AG10803 (cell line): ENCODE measurements around the gene TTLL11.

Source experiments
- DNase-seq: peaks from one replicate; pipeline ENCODE4 v3.0.0; 2010; ENCODE audit warnings: low read depth
- H3K4me3 ChIP-seq: 2 replicates; pipeline ENCODE4 v1.5.1; 2011; ENCODE audit warnings: mild to moderate bottlenecking, low read length, control low read depth
- TF ChIP-seq, protein P1 (sequence below): conservative IDR thresholded peaks from 2 replicates; pipeline ENCODE4 v1.5.1; 2011; ENCODE audit warnings: mild to moderate bottlenecking, low read length, control low read depth, inconsistent platforms

The TTLL11 gene

DNA sequence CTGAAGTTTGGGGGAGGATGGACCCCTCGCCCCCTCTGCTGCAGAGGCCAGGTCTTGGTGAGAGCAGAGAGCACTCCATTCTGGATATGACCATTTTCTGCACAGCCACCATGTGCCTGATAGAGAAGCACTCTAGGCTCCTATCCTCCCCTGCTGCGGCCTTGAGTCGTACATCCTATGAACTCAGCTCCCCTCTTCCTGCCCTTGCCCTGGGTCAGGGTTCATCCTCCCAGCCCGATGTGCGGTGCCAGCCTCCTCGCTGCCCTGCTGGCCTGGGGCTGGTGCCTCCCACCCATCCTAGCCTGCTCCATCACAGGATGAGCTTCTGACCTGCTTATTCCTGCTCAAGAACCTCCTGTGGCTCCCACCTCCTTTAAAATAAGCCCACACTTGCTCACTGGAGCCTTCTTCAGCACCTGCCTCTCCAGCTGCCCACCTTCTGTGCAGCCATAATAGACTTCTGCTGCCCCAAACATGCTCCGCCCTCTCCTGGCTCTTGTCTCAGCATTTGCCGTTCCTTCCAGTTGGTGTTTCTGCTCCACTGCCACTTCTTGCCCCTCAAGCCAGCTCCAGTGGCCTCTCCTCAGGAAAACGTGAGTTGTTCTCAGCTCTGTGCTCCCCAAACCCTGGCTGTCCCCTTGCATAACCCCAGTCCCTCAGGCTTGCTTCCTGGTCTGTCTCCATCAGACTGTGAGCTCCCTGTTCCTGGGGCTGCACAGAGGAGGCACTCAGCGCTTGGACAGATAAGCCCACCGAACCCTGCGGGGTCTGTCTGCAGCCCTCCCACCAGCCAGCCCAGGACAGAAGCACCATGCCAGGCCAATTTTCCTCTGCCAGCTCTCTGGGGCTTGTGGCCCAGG lies 22.3 kb upstream of the TTLL11 start:
- no peak overlapping the region for H3K4me3 ChIP-seq
- no peak for DNase-seq
- TF ChIP-seq, protein P1, sequence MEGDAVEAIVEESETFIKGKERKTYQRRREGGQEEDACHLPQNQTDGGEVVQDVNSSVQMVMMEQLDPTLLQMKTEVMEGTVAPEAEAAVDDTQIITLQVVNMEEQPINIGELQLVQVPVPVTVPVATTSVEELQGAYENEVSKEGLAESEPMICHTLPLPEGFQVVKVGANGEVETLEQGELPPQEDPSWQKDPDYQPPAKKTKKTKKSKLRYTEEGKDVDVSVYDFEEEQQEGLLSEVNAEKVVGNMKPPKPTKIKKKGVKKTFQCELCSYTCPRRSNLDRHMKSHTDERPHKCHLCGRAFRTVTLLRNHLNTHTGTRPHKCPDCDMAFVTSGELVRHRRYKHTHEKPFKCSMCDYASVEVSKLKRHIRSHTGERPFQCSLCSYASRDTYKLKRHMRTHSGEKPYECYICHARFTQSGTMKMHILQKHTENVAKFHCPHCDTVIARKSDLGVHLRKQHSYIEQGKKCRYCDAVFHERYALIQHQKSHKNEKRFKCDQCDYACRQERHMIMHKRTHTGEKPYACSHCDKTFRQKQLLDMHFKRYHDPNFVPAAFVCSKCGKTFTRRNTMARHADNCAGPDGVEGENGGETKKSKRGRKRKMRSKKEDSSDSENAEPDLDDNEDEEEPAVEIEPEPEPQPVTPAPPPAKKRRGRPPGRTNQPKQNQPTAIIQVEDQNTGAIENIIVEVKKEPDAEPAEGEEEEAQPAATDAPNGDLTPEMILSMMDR, result no peak

- no peak overlapping the region for H3K4me3 ChIP-seq
- TF ChIP-seq, protein P1, result no peak
- DNase-seq, result no peak
Observed at GRCh38 chr9:122113574-122113973, 20.5 kb upstream of the TTLL11 start.

DNA sequence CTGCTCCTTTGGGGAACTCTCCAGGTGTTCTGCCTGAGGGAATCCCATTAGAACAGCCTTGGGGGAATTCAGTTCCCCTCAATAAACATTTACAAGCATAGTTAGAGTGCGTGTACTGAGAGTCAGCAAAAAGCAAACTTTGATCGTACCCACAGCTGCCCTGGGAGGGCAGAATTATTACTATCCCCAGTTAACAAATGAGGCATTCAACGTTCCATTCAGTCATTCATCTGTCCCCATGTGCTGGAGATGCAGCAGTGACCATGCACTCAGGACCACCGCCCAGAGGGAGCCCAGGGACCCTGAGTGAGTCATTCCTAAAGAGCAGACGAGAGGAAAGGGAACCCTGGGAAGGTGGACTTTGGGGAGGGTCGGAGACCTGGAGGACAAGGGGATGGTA lies 19.1 kb upstream of the TTLL11 start:
- no peak for DNase-seq
- TF ChIP-seq, protein P1, result no peak

DNA sequence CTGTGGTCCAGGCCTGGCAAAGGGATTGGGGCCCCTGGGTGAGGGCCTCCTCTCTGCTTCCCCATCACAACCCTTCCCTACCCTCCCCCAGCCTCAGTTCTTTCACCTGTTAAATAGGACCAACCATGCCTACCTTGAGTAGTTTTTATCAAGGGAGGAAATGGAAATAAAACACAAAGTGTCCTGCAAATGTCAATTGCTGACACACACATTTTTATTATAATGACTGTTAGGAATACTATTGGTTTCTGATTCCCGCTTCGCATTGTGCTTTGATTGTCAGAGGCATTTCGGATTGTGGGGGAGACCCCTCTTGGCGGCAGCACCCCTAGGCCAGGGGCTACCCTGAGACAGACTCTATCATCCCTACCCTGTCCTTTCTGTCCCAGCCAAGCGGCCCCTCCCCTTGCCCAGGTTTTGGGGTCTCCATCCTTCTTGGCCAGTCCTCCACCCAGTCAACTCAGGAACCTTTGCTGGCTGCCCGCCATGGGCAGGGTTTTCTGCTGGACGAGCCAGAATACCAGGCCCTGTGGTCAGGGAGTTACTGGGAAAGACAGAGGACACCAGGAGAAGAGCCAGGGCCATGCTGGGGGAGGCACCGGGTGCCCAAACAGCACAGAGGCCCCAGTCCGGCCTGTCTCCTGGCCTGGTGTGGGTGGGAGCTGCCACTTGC lies 18.4 kb upstream of the TTLL11 start:
- DNase-seq, result no peak

More for the DNA sequence above, 19.1 kb upstream of the TTLL11 start:
- H3K4me3 ChIP-seq, result no peak overlapping the region

GRCh38 chr9:122110100-122110833 lies 17.2 kb upstream of the TTLL11 start:
- DNase-seq, result no peak
- TF ChIP-seq, protein P1, result no peak
- H3K4me3 ChIP-seq, result no peak overlapping the region

More for the DNA sequence above, 18.4 kb upstream of the TTLL11 start:
- H3K4me3 ChIP-seq, result no peak overlapping the region
- TF ChIP-seq, protein P1, result no peak

DNA sequence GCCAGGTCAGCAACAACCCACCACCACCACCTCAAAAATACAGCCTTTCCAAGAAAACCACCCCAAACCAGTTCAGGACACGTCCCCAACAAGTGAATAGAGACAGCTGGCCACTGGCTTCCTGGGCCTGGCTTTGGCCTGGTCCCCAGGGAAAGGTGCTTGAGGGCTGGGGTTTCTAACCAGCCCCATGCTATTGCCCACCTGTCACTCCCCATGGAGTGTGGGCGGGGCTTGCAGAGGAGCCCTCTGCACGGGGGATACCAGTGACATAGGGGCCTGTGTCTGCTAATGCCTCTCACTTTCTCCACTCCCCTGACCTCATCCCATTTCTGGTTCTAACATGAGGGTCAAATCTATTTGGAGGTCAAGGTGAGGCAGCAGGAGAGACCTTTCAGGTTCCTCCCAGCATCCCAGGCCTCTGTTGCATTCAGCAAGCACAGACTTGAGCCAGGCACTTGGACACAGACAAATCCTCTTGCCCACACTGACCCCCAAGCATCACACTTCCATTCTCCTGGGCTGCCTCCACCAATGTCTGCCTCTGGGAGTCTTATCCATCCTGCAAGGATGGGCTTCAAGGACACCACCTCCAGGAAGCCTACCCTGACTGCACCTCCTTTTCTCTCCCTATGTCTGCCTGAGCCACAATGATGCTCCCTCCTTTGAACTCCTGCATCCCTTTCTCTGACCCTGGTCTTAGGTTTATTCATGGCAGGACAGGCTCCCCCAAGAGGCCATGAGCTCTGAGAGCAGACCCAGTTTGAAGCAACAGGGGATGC lies 16.1 kb upstream of the TTLL11 start:
- TF ChIP-seq, protein P1, result no peak
- no peak overlapping the region for H3K4me3 ChIP-seq
- DNase-seq, result no peak
